Pons (tissue), 1 donor: ENCODE measurements around the gene STUM.
"Not testable (repeated sequence)": the region's sequence is repeated elsewhere in the genome, so short reads cannot be mapped to it uniquely, and the experiment has no call there.

Experiments
- DNase-seq: peaks from one replicate; pipeline ENCODE4 v3.0.0-alpha.2; 2016; ENCODE audit warnings: low spot score

STUM gene

GRCh38 chr1:226581650-226582330, 33.2 kb downstream of the STUM start:
- DNase-seq, result no peak

- DNase-seq, result no peak
Measured at GRCh38 chr1:226582966-226583365, 34.4 kb downstream of the STUM start.

GRCh38 chr1:226584164-226584563, 35.6 kb downstream of the STUM start:
- no peak for DNase-seq

GRCh38 chr1:226586116-226586515, 37.6 kb downstream of the STUM start:
- no peak for DNase-seq

GRCh38 chr1:226586650-226587422, 38.3 kb downstream of the STUM start:
- no peak for DNase-seq

- DNase-seq, result no peak
Measured at GRCh38 chr1:226588484-226588883, 39.9 kb downstream of the STUM start.

GRCh38 chr1:226589008-226589733, 40.6 kb downstream of the STUM start:
- DNase-seq, result no peak

- DNase-seq, result no peak
Measured at GRCh38 chr1:226590614-226591013, 42.0 kb downstream of the STUM start.

GRCh38 chr1:226593541-226593940, 45.0 kb downstream of the STUM start:
- DNase-seq, result no peak

- no peak for DNase-seq
Measured at GRCh38 chr1:226596531-226597165, 48.1 kb downstream of the STUM start.

GRCh38 chr1:226597616-226598454, 49.3 kb downstream of the STUM start:
- no peak for DNase-seq

GRCh38 chr1:226598455-226598849, 49.9 kb downstream of the STUM start:
- DNase-seq, result no peak

GRCh38 chr1:226598955-226599354, 50.4 kb downstream of the STUM start:
- DNase-seq, result not testable (repeated sequence)

GRCh38 chr1:226599636-226600238, 51.2 kb downstream of the STUM start:
- DNase-seq, result no peak

- no peak for DNase-seq
Measured at GRCh38 chr1:226600254-226600653, 51.7 kb downstream of the STUM start.

GRCh38 chr1:226601456-226601855, 52.9 kb downstream of the STUM start:
- DNase-seq, result no peak

- DNase-seq, result no peak
Measured at GRCh38 chr1:226602186-226603021, 53.8 kb downstream of the STUM start.

GRCh38 chr1:226603022-226603857, 54.7 kb downstream of the STUM start:
- DNase-seq, result peak; percentile 88

- no peak for DNase-seq
Measured at GRCh38 chr1:226603858-226604559, 55.4 kb downstream of the STUM start.
